Smooth muscle cell (in vitro differentiated cells): ENCODE data around the gene MAS1L. TPM values are rescaled to one million over a fixed set of nuclear protein-coding genes. Genes with fewer than 3 reads are reported as not detected.

Experiments
- DNase-seq: peaks from one replicate; lab custom pipeline; 2025; ENCODE audit not compliant: unreplicated experiment; lab: John Stamatoyannopoulos, UW
- H2AFZ ChIP-seq: fragments of 200-600 bp; sonication (generic); 2 replicates; pipeline ENCODE4 v1.6.0; 2016; ENCODE audit warnings: antibody characterized with exemption, low read depth, mild to moderate bottlenecking
- H3F3A ChIP-seq: fragments of 200-600 bp; sonication (generic); 2 replicates; pipeline ENCODE4 v1.6.0; 2017; ENCODE audit warnings: antibody characterized with exemption, low read depth
- H3K27ac ChIP-seq: fragments of 200-600 bp; sonication (generic); 2 replicates; pipeline ENCODE4 v1.5.1; 2016; ENCODE audit warnings: low read depth, mild to moderate bottlenecking
- H3K27me3 ChIP-seq: fragments of 200-600 bp; sonication (generic); 2 replicates; pipeline ENCODE4 v1.6.1; 2016; ENCODE audit warnings: low read depth, mild to moderate bottlenecking
- H3K36me3 ChIP-seq: fragments of 200-600 bp; sonication (generic); 2 replicates; pipeline ENCODE4 v1.5.1; 2016; ENCODE audit warnings: low read depth
- H3K4me1 ChIP-seq: fragments of 200-600 bp; sonication (generic); 2 replicates; pipeline ENCODE4 v1.5.1; 2016; ENCODE audit warnings: low read depth
- H3K4me2 ChIP-seq: fragments of 200-600 bp; sonication (generic); 2 replicates; pipeline ENCODE4 v1.6.0; 2016; ENCODE audit warnings: mild to moderate bottlenecking
- H3K4me3 ChIP-seq: fragments of 200-600 bp; sonication (generic); 2 replicates; pipeline ENCODE4 v1.5.1; 2016; ENCODE audit warnings: mild to moderate bottlenecking
- H3K79me2 ChIP-seq: fragments of 200-600 bp; sonication (generic); 2 replicates; pipeline ENCODE4 v1.6.0; 2016; ENCODE audit warnings: low read depth, mild to moderate bottlenecking
- H3K9ac ChIP-seq: fragments of 200-600 bp; sonication (generic); 2 replicates; pipeline ENCODE4 v1.6.0; 2016; ENCODE audit warnings: low read depth
- H3K9me3 ChIP-seq: fragments of 200-600 bp; sonication (generic); replicated peaks from 2 replicates; pipeline ENCODE4 v1.5.1; 2016; ENCODE audit warnings: low read depth
- H4K20me1 ChIP-seq: fragments of 200-600 bp; sonication (generic); 2 replicates; pipeline ENCODE4 v1.6.0; 2016; ENCODE audit warnings: low read depth
- WGBS: methylation state at CpG from one replicate; pipeline ENCODE4 v1.1.7; 2016; ENCODE audit warnings: low lambda C conversion rate; 5-methylcytosine and 5-hydroxymethylcytosine counted together
- polyA plus RNA-seq: library from polyadenylated mRNA; unstranded; fragments of >200 nt; fragmentation: Nextera tagmentation; extraction: Ambion mirVana; gene quantifications from 2 replicates; pipeline ENCODE4 v1.2.1, GENCODE V29; 2016
- total RNA-seq: library from RNA; depleted of rRNA; stranded (reverse); fragments of >200 nt; gene quantifications from 2 replicates; pipeline ENCODE4 v1.2.3, GENCODE V29; 2014
- TF ChIP-seq, protein P1 (sequence below): fragments of 200-600 bp; sonication (generic); IDR thresholded peaks from 2 replicates; pipeline ENCODE4 v1.5.1; 2017; ENCODE audit warnings: borderline replicate concordance, mild to moderate bottlenecking, antibody characterized with exemption; ENCODE audit not compliant: insufficient read depth, poor library complexity, severe bottlenecking

MAS1L gene
- total and polyA plus RNA-seq, 2 experiments from 2014 or later = not detected

DNA sequence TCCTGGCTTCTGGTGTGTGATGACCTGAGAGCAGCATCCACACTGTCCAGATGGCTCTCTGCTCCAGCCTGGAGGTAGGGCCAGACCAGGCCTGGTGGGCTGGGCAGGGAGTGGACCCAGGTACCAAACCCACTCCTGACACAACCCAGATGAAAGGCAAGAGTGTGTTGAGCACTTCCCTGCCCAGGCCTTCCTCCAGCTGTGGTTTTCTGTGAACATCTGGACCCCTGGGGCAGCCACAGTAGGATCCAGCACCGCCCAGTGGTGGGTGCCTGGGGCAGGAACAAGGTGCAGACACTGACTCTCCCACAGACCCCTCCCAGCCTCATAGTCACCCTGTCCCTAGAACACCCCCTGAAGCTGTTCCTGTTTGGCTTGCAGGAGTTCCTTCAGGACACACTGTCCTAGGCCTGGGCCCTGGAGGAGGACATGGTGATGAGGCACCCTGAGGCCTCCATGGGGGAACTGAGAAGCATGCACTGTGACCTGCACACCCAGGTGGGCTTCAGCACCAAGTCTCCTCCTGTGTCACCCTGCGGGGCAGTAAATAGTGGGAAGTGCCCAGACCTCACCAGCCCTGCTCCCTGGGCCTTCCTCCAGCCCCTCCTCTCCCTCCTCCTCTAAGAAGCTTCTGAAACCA lies 43.0 kb upstream of the MAS1L start:
- Histone ChIP-seq H3K27ac (no peak overlapping the region), H4K20me1 (no peaks in the 10 kb centered on the region), H3K4me3 (no peak overlapping the region), H3K4me2 (no peak overlapping the region), H3K27me3 (no peaks in the 10 kb centered on the region), H3K4me1 (no peaks in the 10 kb centered on the region), H3K79me2 (no peaks in the 10 kb centered on the region), H3K9me3 (no peaks in the 10 kb centered on the region), H3K9ac (no peak overlapping the region), H3F3A (no peaks in the 10 kb centered on the region), H2AFZ (no peak overlapping the region), H3K36me3 (no peaks in the 10 kb centered on the region)
- no peak for DNase-seq
- WGBS = 93% methylated on average over 2 of the region's 2 CpGs
- TF ChIP-seq, protein P1, sequence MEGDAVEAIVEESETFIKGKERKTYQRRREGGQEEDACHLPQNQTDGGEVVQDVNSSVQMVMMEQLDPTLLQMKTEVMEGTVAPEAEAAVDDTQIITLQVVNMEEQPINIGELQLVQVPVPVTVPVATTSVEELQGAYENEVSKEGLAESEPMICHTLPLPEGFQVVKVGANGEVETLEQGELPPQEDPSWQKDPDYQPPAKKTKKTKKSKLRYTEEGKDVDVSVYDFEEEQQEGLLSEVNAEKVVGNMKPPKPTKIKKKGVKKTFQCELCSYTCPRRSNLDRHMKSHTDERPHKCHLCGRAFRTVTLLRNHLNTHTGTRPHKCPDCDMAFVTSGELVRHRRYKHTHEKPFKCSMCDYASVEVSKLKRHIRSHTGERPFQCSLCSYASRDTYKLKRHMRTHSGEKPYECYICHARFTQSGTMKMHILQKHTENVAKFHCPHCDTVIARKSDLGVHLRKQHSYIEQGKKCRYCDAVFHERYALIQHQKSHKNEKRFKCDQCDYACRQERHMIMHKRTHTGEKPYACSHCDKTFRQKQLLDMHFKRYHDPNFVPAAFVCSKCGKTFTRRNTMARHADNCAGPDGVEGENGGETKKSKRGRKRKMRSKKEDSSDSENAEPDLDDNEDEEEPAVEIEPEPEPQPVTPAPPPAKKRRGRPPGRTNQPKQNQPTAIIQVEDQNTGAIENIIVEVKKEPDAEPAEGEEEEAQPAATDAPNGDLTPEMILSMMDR = no peak

DNA sequence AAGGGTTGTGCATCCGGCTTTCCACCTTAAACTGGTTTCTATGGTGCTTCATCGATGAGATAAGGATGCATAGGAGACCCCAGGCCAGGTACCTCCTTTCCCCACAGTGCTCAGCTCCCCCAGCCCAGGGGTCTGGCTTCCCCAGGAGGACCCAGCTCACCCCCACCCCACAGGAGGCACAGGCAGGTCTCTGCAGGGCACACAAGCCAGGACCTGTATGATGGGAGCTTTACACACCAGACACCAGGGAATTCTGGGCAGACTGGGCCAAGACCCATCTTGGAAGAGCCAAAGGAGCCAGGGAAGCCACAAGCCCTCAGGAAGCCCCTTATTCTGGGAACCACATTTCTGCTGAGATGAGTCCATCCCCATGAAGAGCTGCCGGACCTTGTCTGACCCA lies 42.2 kb upstream of the MAS1L start:
- no peak overlapping the region for H2AFZ ChIP-seq
- H3K79me2 ChIP-seq = no peaks in the 10 kb centered on the region
- no peaks in the 10 kb centered on the region for H3K36me3 ChIP-seq
- no peaks in the 10 kb centered on the region for H3K4me1 ChIP-seq
- no peak for DNase-seq
- no peak overlapping the region for H3K4me3 ChIP-seq
- no peak overlapping the region for H3K4me2 ChIP-seq
- no peaks in the 10 kb centered on the region for H3K27me3 ChIP-seq
- TF ChIP-seq, protein P1 = no peak
- WGBS = 87% methylated on average over 3 of the region's 3 CpGs
- H4K20me1 ChIP-seq = no peaks in the 10 kb centered on the region
- no peak overlapping the region for H3K9ac ChIP-seq
- no peaks in the 10 kb centered on the region for H3F3A ChIP-seq
- no peak overlapping the region for H3K27ac ChIP-seq
- no peaks in the 10 kb centered on the region for H3K9me3 ChIP-seq

- Histone ChIP-seq H3K27ac (no peak overlapping the region), H3K4me3 (no peak overlapping the region), H4K20me1 (no peaks in the 10 kb centered on the region), H3K27me3 (no peaks in the 10 kb centered on the region), H2AFZ (no peak overlapping the region), H3F3A (no peaks in the 10 kb centered on the region), H3K4me2 (no peak overlapping the region), H3K36me3 (no peaks in the 10 kb centered on the region), H3K9me3 (no peaks in the 10 kb centered on the region), H3K79me2 (no peaks in the 10 kb centered on the region), H3K4me1 (no peaks in the 10 kb centered on the region), H3K9ac (no peak overlapping the region)
- DNase-seq = no peak
- WGBS = 89% methylated on average over 2 of the region's 2 CpGs
- TF ChIP-seq, protein P1 = no peak
Observed at GRCh38 chr6:29528988-29529560, 41.3 kb upstream of the MAS1L start.

GRCh38 chr6:29528300-29528931 lies 40.7 kb upstream of the MAS1L start:
- Histone ChIP-seq H3K9me3 (no peaks in the 10 kb centered on the region), H3K27me3 (no peaks in the 10 kb centered on the region), H3K9ac (no peak overlapping the region), H3K36me3 (no peaks in the 10 kb centered on the region), H3K79me2 (no peaks in the 10 kb centered on the region), H3K4me1 (no peaks in the 10 kb centered on the region), H3F3A (no peaks in the 10 kb centered on the region), H3K4me3 (no peak overlapping the region), H2AFZ (no peak overlapping the region), H3K27ac (no peak overlapping the region), H4K20me1 (no peaks in the 10 kb centered on the region), H3K4me2 (no peak overlapping the region)
- TF ChIP-seq, protein P1 = no peak
- DNase-seq = no peak
- 73% methylated on average over 5 of the region's 5 CpGs for WGBS
